HFFc6 (cell line): ENCODE results near the gene DCLK1. TPM values are rescaled to one million over a fixed set of nuclear protein-coding genes. Genes with fewer than 3 reads are reported as not detected.

Experiments
- DNase-seq: peaks from one replicate; pipeline ENCODE4 v3.0.0-alpha.2; 2018
- H3K27ac Mint-ChIP-seq: 2 replicates; pipeline ENCODE4 v1.8.0; 2020; ENCODE audit warnings: mild to moderate bottlenecking, mixed read lengths
- H3K27me3 Mint-ChIP-seq: 2 replicates; pipeline ENCODE4 v1.8.0; 2021; ENCODE audit warnings: mild to moderate bottlenecking, moderate library complexity, mixed read lengths; ENCODE audit not compliant: insufficient read depth
- H3K36me3 Mint-ChIP-seq: 2 replicates; pipeline ENCODE4 v1.8.0; 2021; ENCODE audit warnings: low read depth, mixed read lengths
- H3K4me1 Mint-ChIP-seq: 2 replicates; pipeline ENCODE4 v1.8.0; 2020; ENCODE audit warnings: low read depth, mixed read lengths
- H3K4me3 Mint-ChIP-seq: 2 replicates; pipeline ENCODE4 v1.8.0; 2020; ENCODE audit warnings: mild to moderate bottlenecking, moderate library complexity, mixed read lengths
- H3K9me3 Mint-ChIP-seq: 2 replicates; pipeline ENCODE4 v1.8.0; 2020; ENCODE audit warnings: mild to moderate bottlenecking, mixed read lengths
- CTCF ChIP-seq: fragments of 200-600 bp; sonication (generic); IDR thresholded peaks from 2 replicates; pipeline ENCODE4 v1.5.0; 2021; ENCODE audit warnings: antibody characterized with exemption, mild to moderate bottlenecking
- total RNA-seq, 6 experiments: library from RNA; stranded (reverse); fragmentation: NEBNext Ultra II Directional; extraction: Animal tissue kit (Norgen Biotek cat#: 25700); gene quantifications; 2 replicates in 1 of 6; 3 replicates in 5 of 6; pipeline ENCODE4 v1.2.3, GENCODE V29; 2021

Gene DCLK1
- total RNA-seq, 6 experiments from 2014 or later, result not detected

DNA sequence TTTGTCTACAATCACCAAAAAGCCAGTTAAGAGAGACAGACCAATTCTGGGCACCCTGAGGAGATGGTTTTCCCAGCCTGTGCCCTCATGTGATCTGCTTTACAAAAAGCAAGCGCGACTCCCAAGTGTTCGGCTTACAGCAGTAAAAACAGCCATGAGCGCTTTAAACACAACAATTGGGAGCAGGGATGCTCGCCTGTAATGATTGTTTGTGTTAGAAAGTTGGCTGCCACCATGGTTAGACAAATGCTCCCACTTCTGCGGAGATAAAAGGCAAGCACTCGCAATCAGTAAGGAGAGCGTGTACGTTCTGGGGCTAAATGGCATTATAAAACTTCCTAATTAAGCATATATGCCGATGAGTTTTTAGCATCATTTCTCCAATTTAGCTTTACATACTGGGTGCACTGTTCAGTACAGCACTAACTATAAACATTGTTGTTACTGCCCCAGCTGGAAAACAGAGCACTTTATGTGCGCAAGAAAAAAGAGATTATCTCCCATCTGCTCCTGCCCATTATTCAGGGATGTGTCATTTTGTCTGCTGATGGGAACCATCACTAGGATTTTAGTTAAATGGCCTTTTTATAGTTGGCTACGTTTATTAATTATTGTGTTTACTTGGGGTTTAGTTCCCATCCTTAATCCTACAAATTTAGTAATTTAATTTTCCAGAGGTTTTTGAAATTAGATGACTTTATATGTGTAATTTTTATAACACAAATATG is 345.4 kb downstream of the DCLK1 start:
- Mint-ChIP-seq H3K36me3 (no peaks in the 10 kb centered on the region), H3K4me1 (peaks cover 47% of the 10 kb centered on the region), H3K27me3 (no peaks in the 10 kb centered on the region), H3K4me3 (no peak overlapping the region), H3K9me3 (no peaks in the 10 kb centered on the region), H3K27ac (no peak overlapping the region)
- no peak for DNase-seq
- TF ChIP-seq CTCF, result no peak

GRCh38 chr13:35784286-35784951 is 346.8 kb downstream of the DCLK1 start:
- TF ChIP-seq CTCF, result no peak
- Mint-ChIP-seq H3K9me3 (no peaks in the 10 kb centered on the region), H3K4me3 (no peak overlapping the region), H3K4me1 (peaks cover 42% of the 10 kb centered on the region), H3K27me3 (no peaks in the 10 kb centered on the region), H3K27ac (no peak overlapping the region), H3K36me3 (no peaks in the 10 kb centered on the region)
- no peak for DNase-seq

- H3K9me3 Mint-ChIP-seq, result no peaks in the 10 kb centered on the region
- no peak overlapping the region for H3K4me3 Mint-ChIP-seq
- H3K27me3 Mint-ChIP-seq, result no peaks in the 10 kb centered on the region
- no peak overlapping the region for H3K27ac Mint-ChIP-seq
- no peaks in the 10 kb centered on the region for H3K36me3 Mint-ChIP-seq
- no peak for TF ChIP-seq CTCF
- no peak for DNase-seq
- peaks cover 28% of the 10 kb centered on the region for H3K4me1 Mint-ChIP-seq
These were observed 348.4 kb downstream of the DCLK1 start for GRCh38 chr13:35782793-35783192.

- Mint-ChIP-seq H3K27ac (no peak overlapping the region), H3K4me1 (peaks cover 34% of the 10 kb centered on the region), H3K9me3 (no peaks in the 10 kb centered on the region), H3K36me3 (no peaks in the 10 kb centered on the region), H3K27me3 (no peaks in the 10 kb centered on the region), H3K4me3 (no peak overlapping the region)
- no peak for TF ChIP-seq CTCF
- DNase-seq, result no peak
These were observed 349.9 kb downstream of the DCLK1 start for GRCh38 chr13:35781036-35782000.

- Mint-ChIP-seq H3K27ac (no peak overlapping the region), H3K9me3 (no peaks in the 10 kb centered on the region), H3K4me3 (no peak overlapping the region), H3K27me3 (no peaks in the 10 kb centered on the region), H3K4me1 (peaks cover 31% of the 10 kb centered on the region), H3K36me3 (no peaks in the 10 kb centered on the region)
- no peak for TF ChIP-seq CTCF
- no peak for DNase-seq
These were observed 350.6 kb downstream of the DCLK1 start for GRCh38 chr13:35780613-35781012.
